WERI-Rb-1 (cell line): ENCODE results near the gene TENM3.

ENCODE experiments used
- DNase-seq: peaks from one replicate; pipeline ENCODE4 v3.0.0-alpha.2; 2020
- H3K27ac ChIP-seq: fragments of 250-450 bp; sonication (Bioruptor Pico); 2 replicates; pipeline ENCODE4 v1.5.1; 2020; ENCODE audit warnings: mild to moderate bottlenecking, moderate library complexity
- H3K27me3 ChIP-seq: fragments of 250-450 bp; sonication (Bioruptor Pico); 2 replicates; pipeline ENCODE4 v1.5.1; 2021; ENCODE audit warnings: mild to moderate bottlenecking, low read depth, moderate library complexity; ENCODE audit not compliant: insufficient read depth, severe bottlenecking
- H3K36me3 ChIP-seq: fragments of 250-450 bp; sonication (Bioruptor Pico); 2 replicates; pipeline ENCODE4 v1.5.1; 2020; ENCODE audit warnings: mild to moderate bottlenecking, moderate library complexity
- H3K4me3 ChIP-seq: 2 replicates; pipeline ENCODE4 v1.5.1; 2011; ENCODE audit warnings: low read depth, mild to moderate bottlenecking, control low read depth, low read length
- H3K9me3 ChIP-seq: fragments of 250-450 bp; sonication (Bioruptor Pico); 2 replicates; pipeline ENCODE4 v1.5.1; 2021; ENCODE audit warnings: mild to moderate bottlenecking, moderate library complexity; ENCODE audit not compliant: severe bottlenecking
- TF ChIP-seq, protein P1 (sequence below): IDR thresholded peaks from 2 replicates; pipeline ENCODE4 v1.5.1; 2011; ENCODE audit warnings: low read depth, mild to moderate bottlenecking, control low read depth, inconsistent platforms, low read length

Gene TENM3

DNA sequence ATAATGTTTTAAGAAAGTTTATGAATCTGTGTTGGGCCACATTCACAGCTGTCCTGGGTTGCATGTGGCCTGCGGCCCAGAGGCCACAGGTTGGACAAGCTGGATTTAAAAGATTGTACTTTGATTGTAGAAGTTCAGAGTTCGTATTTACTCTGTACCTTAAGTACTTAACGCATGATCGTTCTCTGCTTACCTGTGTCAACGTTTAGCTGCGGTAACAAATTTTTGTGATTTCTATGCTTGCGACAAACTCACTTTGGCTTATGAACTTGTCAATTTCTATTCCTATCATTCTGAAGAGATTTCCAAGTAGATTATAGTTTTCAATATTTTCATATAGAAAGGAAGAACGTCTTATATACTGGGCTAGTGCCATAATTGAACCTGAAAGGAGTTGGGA is 285.6 kb downstream of the TENM3 start:
- no peaks in the 10 kb centered on the region for H3K9me3 ChIP-seq
- TF ChIP-seq, protein P1, sequence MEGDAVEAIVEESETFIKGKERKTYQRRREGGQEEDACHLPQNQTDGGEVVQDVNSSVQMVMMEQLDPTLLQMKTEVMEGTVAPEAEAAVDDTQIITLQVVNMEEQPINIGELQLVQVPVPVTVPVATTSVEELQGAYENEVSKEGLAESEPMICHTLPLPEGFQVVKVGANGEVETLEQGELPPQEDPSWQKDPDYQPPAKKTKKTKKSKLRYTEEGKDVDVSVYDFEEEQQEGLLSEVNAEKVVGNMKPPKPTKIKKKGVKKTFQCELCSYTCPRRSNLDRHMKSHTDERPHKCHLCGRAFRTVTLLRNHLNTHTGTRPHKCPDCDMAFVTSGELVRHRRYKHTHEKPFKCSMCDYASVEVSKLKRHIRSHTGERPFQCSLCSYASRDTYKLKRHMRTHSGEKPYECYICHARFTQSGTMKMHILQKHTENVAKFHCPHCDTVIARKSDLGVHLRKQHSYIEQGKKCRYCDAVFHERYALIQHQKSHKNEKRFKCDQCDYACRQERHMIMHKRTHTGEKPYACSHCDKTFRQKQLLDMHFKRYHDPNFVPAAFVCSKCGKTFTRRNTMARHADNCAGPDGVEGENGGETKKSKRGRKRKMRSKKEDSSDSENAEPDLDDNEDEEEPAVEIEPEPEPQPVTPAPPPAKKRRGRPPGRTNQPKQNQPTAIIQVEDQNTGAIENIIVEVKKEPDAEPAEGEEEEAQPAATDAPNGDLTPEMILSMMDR, result no peak
- DNase-seq, result no peak
- no peak overlapping the region for H3K27ac ChIP-seq
- no peaks in the 10 kb centered on the region for H3K27me3 ChIP-seq
- H3K4me3 ChIP-seq, result no peak overlapping the region
- no peaks in the 10 kb centered on the region for H3K36me3 ChIP-seq

DNA sequence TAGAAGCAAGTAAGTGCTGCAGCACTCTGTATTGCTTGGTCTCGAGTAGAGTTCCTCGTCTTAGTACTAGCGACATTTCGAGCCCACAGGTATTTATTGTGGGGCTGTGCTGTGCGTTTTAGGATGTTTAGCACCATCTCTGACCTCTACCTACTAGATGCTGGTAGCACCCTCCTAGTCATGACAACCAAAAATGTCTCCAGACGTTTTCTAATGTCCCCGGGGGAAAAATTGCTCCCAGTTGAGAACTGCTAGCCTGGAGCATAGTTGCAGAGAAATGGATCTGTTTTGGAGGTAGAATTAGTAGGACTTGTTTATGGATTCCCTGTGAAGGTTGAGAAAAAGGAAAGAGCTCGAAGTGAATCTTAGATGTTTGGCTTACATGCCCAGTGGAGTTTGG is 287.2 kb downstream of the TENM3 start:
- no peak for DNase-seq
- Histone ChIP-seq H3K4me3 (no peak overlapping the region), H3K9me3 (no peaks in the 10 kb centered on the region), H3K27me3 (no peaks in the 10 kb centered on the region), H3K27ac (no peak overlapping the region), H3K36me3 (no peaks in the 10 kb centered on the region)
- TF ChIP-seq, protein P1, result no peak

DNA sequence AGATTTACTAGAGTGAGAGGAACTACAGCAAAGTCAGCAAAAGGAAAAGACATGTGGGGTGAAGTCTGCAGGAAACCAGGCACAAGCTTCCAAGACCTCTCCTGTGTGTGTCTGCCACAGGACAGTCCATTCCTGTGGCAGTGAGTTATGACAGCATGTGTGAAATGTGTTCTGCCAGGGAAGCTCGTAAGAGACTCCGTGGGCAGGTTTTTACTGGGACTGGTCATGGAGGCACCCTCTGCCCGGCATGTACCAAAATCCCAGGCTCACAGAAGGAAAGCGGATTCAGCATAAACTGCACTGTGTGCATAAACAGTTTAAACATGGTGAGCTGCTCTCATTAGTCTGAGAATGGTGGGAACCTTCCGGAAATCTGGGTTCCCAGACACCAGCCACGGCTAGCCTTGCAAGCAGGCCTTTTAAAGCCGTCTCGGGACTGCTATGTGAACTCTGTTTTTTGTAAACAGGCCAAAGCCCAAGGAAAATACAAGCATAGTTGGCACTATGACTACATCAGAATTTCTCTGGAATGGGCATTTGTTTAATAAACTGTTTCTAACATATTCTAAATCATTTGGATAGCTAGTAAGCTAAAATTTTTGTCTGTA is 288.5 kb downstream of the TENM3 start:
- Histone ChIP-seq H3K9me3 (no peaks in the 10 kb centered on the region), H3K36me3 (no peaks in the 10 kb centered on the region), H3K27ac (no peak overlapping the region), H3K4me3 (no peak overlapping the region), H3K27me3 (no peaks in the 10 kb centered on the region)
- TF ChIP-seq, protein P1, result no peak
- no peak for DNase-seq

DNA sequence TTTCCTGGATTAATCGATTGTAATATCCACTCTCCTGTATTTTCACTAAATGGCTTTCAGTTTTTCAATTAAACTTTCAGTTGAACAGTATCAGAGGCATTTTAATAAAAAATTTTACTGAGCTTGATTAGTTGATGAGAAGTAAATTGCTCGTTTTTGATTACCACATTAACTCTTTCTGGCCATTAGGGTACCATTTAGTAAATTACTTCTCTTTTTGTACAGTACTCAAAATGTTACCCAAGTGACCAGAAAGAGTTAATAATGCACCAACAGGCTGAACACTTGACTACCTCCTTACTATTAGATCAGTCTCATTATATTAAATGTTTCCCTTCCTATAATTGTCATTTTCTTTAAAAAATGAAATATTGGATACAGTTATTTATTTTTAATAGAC is 289.2 kb downstream of the TENM3 start:
- TF ChIP-seq, protein P1, result no peak
- DNase-seq, result no peak
- no peaks in the 10 kb centered on the region for H3K27me3 ChIP-seq
- H3K4me3 ChIP-seq, result no peak overlapping the region
- no peaks in the 10 kb centered on the region for H3K9me3 ChIP-seq
- no peaks in the 10 kb centered on the region for H3K36me3 ChIP-seq
- H3K27ac ChIP-seq, result no peak overlapping the region

DNA sequence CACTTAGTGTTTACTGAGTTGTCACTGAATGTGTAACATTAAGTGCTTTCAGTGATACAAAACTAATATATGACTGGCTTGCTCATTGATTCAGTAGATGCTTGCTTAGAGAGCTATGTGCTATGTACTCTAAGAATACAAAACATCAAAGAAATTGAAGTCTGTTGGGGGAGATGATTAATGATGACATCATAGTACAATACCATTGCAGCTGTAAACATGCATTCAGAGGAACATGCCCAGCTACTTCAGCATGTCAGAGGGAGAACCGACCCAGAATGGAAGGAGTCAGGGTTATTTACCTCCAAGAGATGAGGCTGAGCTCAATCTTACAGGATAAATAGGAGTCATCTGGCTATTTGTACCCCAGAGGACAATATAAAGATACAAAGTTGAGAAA is 290.8 kb downstream of the TENM3 start:
- Histone ChIP-seq H3K4me3 (no peak overlapping the region), H3K36me3 (no peaks in the 10 kb centered on the region), H3K27me3 (no peaks in the 10 kb centered on the region), H3K27ac (no peak overlapping the region), H3K9me3 (no peaks in the 10 kb centered on the region)
- TF ChIP-seq, protein P1, result no peak
- no peak for DNase-seq

DNA sequence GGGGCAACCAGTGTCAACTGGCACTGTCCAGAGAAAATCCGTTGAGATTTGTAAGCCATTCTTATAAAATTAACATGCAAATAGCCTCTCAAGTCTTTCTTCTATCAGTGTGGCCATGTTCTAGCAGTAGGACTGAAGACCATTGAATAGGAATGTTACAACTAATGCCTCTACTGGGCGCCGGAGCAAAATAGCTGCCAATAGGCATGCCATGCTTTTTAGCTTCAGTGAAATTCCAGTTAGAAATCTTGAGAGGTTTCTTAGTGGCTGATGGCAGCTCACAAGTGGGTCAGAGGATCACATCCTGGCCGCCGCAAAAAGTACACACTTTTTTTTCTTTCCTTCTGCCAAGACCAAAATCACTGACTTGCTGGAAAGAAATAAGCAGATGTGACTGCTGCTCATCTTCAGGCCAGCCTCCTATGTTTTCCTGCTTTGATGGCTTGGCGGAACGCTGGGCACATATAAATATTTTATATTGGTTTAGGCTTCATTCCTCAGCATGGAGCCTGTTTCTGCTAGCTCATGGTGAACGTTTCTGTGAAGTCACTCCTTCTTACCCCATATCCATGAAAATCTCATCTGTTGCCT is 293.1 kb downstream of the TENM3 start:
- Histone ChIP-seq H3K27ac (no peak overlapping the region), H3K9me3 (no peaks in the 10 kb centered on the region), H3K27me3 (no peaks in the 10 kb centered on the region), H3K36me3 (no peaks in the 10 kb centered on the region), H3K4me3 (no peak overlapping the region)
- TF ChIP-seq, protein P1, result no peak
- no peak for DNase-seq
